Measurements from ENCODE around the gene HSPA12B. TPM values are rescaled to one million over a fixed set of nuclear protein-coding genes. Genes with fewer than 3 reads are reported as not detected.

Gene HSPA12B
- total and polyA plus RNA-seq, 2 of the 8 experiments (the other 6 are each of a cell fraction or from before 2014, with no cell fraction given) = 2.2 to 4.3 TPM

- no peak overlapping the region for H3K4ac ChIP-seq (replicated peaks; ENCODE audit: insufficient read length, low read depth, low read length)
- peaks cover 0 to 5% (median 0%) of the 10 kb centered on the region in 4 experiments; a peak in 2 of 8 replicates for H3K36me3 ChIP-seq (ENCODE audit: control insufficient read depth in 2 of 4, insufficient read depth in 4 of 4, low read length in 3 of 4)
- H3K9me3 ChIP-seq (ENCODE audit: insufficient read depth in 2 of 2, low read depth in 1 of 2, low read length in 1 of 2) = no peaks in the 10 kb centered on the region
- peak overlapping the region; percentile 90; the same call in 1 of the 2 replicates for H3K18ac ChIP-seq (ENCODE audit: extremely low read depth, low read length)
- H3K56ac ChIP-seq (replicated peaks; ENCODE audit: insufficient read length, low read depth, low read length) = no peak overlapping the region
- peak overlapping the region; percentile 42 to 69 (median 60) for H3K4me3 ChIP-seq (ENCODE audit: extremely low read depth in 1 of 4, insufficient read depth in 2 of 4, low read depth in 3 of 4, low read length in 4 of 4)
- POLR2A ChIA-PET (ENCODE audit: partially characterized antibody) = interaction anchor here (0.5 to 3.9 kb wide), 9 partner anchors 9 to 109 kb away, joined by 3 to 20 read pairs (median 4); partner anchors contain the start of genes ADISSP and AP5S1
- no peak overlapping the region for H2BK20ac ChIP-seq (ENCODE audit: low read length)
- no peak overlapping the region for H3K27ac ChIP-seq (ENCODE audit: low read depth, low read length)
- peaks cover 0 to 16% (median 6%) of the 10 kb centered on the region in 4 experiments; a peak in 6 of 7 replicates for H3K4me1 ChIP-seq (replicated peaks in 1 of 4; ENCODE audit: control insufficient read depth in 3 of 4, insufficient read depth in 4 of 4, low read length in 3 of 4)
- H3K9ac ChIP-seq (replicated peaks in 1 of 4; ENCODE audit: extremely low read depth in 1 of 4, low read depth in 3 of 4, low read length in 3 of 4) = peak overlapping the region; percentile 13 to 87 (median 52)
- H4K5ac ChIP-seq (ENCODE audit: insufficient read length, low read depth, low read length) = no peak overlapping the region
- 3% methylated on average over 31 of the region's 35 CpGs; no CpG with 5 or more reads in 1 of the 2 experiments for WGBS, 2 experiments (ENCODE audit: extremely low coverage in 1 of 2, insufficient coverage in 1 of 2, insufficient read length in 1 of 2, insufficient replicate concordance in 2 of 2, low coverage in 1 of 2, low lambda C conversion rate in 2 of 2, missing lambda C conversion rate in 1 of 2)
- DNase-seq (ENCODE audit: low read depth in 1 of 2, low spot score in 2 of 2) (peak in 1 of 2 experiments; percentile 70), FAIRE-seq (no peak)
- no peak overlapping the region for H2BK120ac ChIP-seq (replicated peaks; ENCODE audit: low read depth, low read length)
- CTCF ChIA-PET (ENCODE audit: partially characterized antibody) = interaction anchor here (0.9 to 9.5 kb wide), 15 partner anchors 8 to 286 kb away, joined by 3 to 128 read pairs (median 4); partner anchors contain the start of genes ADISSP and AP5S1
- H3K23me2 ChIP-seq (ENCODE audit: low read depth, low read length) = peaks cover 3% of the 10 kb centered on the region; the same call in 1 of the 2 replicates
- peaks cover 0 to 10% of the 10 kb centered on the region in 2 experiments; a peak in 1 of 4 replicates for H3K79me2 ChIP-seq (ENCODE audit: control insufficient read depth in 1 of 2, insufficient read depth in 2 of 2, low read length in 2 of 2)
- H2BK15ac ChIP-seq (ENCODE audit: low read length) = 0 out of 2 replicates have a peak overlapping the region, but pooled peaks have one; percentile 25
- H3K14ac ChIP-seq (ENCODE audit: insufficient read length) = no peak overlapping the region
- peak overlapping the region; percentile 54 for H4K8ac ChIP-seq (ENCODE audit: extremely low read depth, insufficient read depth, low read length)
- peaks cover 11% of the 10 kb centered on the region for H3K79me1 ChIP-seq (ENCODE audit: low read depth, low read length)
- 0 out of 2 replicates have a peak overlapping the region, but pooled peaks have one; percentile 41 for H2AFZ ChIP-seq (ENCODE audit: low read length)
- H2BK5ac ChIP-seq (ENCODE audit: low read depth, low read length) = no peak overlapping the region
- H2BK12ac ChIP-seq (ENCODE audit: low read depth, low read length) = no peak overlapping the region
- no peak overlapping the region for H4K91ac ChIP-seq (replicated peaks; ENCODE audit: insufficient read length, low read length)
- peaks cover 7 to 11% of the 10 kb centered on the region in 2 experiments for H4K20me1 ChIP-seq (replicated peaks in 1 of 2; ENCODE audit: control insufficient read depth in 1 of 2, insufficient read depth in 2 of 2, low read length in 2 of 2)
- peak overlapping the region; percentile 75 to 98 for H3K4me2 ChIP-seq (ENCODE audit: insufficient read depth in 1 of 2, low read depth in 2 of 2, low read length in 2 of 2)
- H3K23ac ChIP-seq (ENCODE audit: insufficient read length) = no peak overlapping the region
- H3K27me3 ChIP-seq (replicated peaks in 1 of 4; ENCODE audit: control insufficient read depth in 3 of 4, extremely low read depth in 1 of 4, insufficient read depth in 3 of 4, low read length in 3 of 4) = peaks cover 0 to 3% (median 0%) of the 10 kb centered on the region in 4 experiments; a peak in 3 of 7 replicates
- H2AK5ac ChIP-seq (ENCODE audit: low read depth, low read length) = no peak overlapping the region
- TF ChIP-seq BCL11A (IDR thresholded peaks at IDR 0.05; ENCODE audit: low read depth in 2 of 2, low read length in 2 of 2) (no peak), HDAC6 (IDR thresholded peaks at IDR 0.05; ENCODE audit: low read depth, low read length) (no peak), SIN3A (conservative IDR thresholded peaks at IDR 0.05 in 1 of 2, IDR thresholded peaks at IDR 0.05 in 1 of 2; ENCODE audit: low read depth in 1 of 2, low read length in 2 of 2) (peak in 1 of 2 experiments; percentile 7; a peak in 1 of 4 replicates), RBBP5 (IDR thresholded peaks at IDR 0.05; ENCODE audit: borderline replicate concordance, low read depth, low read length) (peak; percentile 78; the same call in 1 of the 2 replicates), CHD1 (IDR thresholded peaks at IDR 0.05; ENCODE audit: low read depth, low read length) (no peak), BRCA1 (IDR thresholded peaks at IDR 0.05; ENCODE audit: low read depth, low read length) (peak; percentile 24; the same call in 1 of the 2 replicates)
- TF ChIP-seq, protein P1, sequence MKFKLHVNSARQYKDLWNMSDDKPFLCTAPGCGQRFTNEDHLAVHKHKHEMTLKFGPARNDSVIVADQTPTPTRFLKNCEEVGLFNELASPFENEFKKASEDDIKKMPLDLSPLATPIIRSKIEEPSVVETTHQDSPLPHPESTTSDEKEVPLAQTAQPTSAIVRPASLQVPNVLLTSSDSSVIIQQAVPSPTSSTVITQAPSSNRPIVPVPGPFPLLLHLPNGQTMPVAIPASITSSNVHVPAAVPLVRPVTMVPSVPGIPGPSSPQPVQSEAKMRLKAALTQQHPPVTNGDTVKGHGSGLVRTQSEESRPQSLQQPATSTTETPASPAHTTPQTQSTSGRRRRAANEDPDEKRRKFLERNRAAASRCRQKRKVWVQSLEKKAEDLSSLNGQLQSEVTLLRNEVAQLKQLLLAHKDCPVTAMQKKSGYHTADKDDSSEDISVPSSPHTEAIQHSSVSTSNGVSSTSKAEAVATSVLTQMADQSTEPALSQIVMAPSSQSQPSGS (IDR thresholded peaks at IDR 0.05; ENCODE audit: low read length) = no peak
- TF ChIP-seq, protein P2, sequence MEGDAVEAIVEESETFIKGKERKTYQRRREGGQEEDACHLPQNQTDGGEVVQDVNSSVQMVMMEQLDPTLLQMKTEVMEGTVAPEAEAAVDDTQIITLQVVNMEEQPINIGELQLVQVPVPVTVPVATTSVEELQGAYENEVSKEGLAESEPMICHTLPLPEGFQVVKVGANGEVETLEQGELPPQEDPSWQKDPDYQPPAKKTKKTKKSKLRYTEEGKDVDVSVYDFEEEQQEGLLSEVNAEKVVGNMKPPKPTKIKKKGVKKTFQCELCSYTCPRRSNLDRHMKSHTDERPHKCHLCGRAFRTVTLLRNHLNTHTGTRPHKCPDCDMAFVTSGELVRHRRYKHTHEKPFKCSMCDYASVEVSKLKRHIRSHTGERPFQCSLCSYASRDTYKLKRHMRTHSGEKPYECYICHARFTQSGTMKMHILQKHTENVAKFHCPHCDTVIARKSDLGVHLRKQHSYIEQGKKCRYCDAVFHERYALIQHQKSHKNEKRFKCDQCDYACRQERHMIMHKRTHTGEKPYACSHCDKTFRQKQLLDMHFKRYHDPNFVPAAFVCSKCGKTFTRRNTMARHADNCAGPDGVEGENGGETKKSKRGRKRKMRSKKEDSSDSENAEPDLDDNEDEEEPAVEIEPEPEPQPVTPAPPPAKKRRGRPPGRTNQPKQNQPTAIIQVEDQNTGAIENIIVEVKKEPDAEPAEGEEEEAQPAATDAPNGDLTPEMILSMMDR (IDR thresholded peaks at IDR 0.05; ENCODE audit: control extremely low read depth in 1 of 3, insufficient read depth in 1 of 3, low read depth in 1 of 3, low read length in 3 of 3) = no peak
These were observed 53.6 kb downstream of the HSPA12B start for GRCh38 chr20:3786126-3786484.

Data from H1 (cell line).